ENCODE results near the gene TMEM175.

Gene TMEM175

DNA sequence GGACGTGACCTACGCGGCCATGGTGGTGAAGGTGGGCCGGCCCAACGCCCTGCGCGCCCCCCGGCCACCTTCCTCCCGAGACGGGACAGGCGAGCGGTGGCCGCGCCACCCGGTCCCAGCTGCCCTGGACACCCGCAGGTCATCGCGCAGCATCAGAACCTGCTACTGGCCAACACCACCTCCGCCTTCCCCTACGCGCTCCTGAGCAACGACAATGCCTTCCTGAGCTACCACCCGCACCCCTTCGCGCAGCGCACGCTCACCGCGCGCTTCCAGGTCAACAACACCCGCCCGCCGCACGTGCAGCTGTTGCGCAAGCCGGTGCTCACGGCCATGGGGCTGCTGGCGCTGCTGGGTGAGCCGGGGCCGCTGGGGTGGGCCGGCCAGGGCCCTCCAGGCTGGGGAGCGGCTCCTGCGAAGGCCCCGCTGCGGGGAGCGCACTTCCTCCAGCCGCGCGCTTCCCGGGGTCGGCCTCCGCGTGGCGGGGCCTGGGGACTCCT, 69.9 kb downstream of the TMEM175 start:
- DNase-seq (ENCODE audit: low read depth in 2 of 2) = no peak

DNA sequence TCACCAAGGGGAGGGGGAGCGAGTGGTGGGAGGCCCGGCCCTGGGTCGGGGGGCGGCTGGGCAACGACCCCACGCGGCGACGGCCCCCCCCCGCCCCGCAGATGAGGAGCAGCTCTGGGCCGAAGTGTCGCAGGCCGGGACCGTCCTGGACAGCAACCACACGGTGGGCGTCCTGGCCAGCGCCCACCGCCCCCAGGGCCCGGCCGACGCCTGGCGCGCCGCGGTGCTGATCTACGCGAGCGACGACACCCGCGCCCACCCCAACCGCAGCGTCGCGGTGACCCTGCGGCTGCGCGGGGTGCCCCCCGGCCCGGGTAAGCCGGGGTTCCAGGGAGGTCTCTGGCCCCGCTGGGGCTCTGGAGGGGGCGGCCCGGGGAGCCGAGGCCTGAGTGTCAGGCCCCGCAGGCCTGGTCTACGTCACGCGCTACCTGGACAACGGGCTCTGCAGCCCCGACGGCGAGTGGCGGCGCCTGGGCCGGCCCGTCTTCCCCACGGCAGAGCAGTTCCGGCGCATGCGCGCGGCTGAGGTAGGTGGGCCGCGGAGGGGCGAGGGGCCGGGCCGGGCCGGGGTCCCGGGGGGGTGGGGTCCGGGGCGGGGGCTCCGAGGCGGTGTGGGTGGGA, 70.5 kb downstream of the TMEM175 start:
- no peak for DNase-seq (ENCODE audit: low read depth in 2 of 2)

DNA sequence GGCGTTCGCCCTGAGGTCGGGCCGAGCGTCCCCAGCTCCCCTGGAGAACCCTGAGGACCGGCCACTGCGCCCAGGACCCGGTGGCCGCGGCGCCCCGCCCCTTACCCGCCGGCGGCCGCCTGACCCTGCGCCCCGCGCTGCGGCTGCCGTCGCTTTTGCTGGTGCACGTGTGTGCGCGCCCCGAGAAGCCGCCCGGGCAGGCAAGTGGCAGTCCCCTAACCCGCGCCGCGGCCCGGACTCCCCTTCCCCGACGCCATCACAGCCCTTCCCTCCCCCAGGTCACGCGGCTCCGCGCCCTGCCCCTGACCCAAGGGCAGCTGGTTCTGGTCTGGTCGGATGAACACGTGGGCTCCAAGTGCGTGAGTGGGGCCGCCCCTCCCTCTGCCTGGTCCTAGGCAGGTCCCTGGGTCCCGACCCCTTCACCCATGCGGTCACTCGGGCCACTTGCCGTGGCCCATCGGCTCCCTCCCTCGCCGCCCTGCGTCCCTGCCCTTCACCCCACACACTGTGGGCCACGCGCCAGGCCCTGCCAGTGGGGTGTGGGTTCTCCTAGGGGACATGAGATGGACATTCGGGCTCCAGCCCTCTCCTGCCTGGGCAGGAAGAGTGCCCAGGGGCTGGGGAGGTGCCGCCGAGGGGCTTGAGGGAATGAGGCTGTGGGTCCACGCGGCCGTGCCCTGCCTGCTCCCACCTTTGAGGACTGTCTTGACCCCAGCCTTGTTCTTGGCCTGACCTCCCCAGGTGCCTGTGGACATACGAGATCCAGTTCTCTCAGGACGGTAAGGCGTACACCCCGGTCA, 71.2 kb downstream of the TMEM175 start:
- no peak for DNase-seq (ENCODE audit: low read depth in 2 of 2)

DNA sequence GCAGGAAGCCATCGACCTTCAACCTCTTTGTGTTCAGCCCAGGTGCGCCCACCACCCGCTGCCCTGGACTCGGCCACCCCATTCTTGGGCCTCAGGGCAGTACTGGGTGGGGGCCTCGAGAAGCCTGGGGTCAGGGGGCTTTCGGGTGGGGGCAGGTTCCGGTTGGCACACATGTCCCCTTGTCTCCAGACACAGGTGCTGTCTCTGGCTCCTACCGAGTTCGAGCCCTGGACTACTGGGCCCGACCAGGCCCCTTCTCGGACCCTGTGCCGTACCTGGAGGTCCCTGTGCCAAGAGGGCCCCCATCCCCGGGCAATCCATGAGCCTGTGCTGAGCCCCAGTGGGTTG, 71.8 kb downstream of the TMEM175 start:
- no peak for DNase-seq (ENCODE audit: low read depth in 2 of 2)

DNA sequence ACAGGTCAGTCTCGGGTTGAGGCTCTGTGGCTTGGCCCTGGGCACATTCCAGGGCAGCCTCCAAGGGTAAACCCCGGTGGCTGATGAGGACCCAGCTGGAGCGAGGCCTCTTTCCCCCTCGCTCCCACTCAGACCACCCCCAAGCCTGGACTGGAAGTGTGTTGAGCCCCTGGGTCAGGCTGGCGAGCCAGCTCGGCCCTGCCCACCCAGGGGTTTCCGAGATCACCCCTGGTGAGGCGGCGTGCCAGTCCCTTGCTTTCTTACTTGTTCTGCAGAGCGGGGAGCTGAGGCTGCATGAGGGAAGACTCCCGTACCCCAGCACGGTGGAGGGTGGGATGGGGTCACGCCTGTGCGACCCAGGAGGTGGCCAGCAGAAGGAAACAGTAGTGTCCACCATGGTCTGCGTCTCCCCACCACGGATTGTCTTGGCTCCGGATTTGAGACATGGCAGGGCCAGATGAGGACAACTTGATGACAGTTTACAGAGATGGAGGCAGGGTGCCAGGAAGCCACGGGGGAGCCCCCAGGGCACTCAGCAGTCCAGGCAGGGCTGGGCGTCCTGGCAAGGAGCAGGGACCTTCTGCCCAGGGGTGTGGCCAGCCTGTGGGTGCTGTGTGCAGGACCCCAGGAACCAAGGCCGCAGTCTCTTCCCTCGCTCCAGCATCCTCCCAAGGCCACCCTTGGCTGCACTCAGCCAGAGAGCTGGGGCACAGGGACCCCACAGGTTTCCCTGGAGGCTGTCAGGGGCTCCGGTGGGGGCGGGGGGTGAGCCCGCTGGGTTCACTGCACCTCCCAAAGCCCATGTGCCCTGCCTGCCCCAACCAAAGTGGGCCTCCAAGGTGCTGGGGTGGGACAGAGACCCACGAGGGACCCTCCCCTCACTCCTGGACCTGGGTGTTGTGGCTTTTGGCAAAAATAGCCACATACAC, 72.6 kb downstream of the TMEM175 start:
- no peak for DNase-seq (ENCODE audit: low read depth in 2 of 2)

DNA sequence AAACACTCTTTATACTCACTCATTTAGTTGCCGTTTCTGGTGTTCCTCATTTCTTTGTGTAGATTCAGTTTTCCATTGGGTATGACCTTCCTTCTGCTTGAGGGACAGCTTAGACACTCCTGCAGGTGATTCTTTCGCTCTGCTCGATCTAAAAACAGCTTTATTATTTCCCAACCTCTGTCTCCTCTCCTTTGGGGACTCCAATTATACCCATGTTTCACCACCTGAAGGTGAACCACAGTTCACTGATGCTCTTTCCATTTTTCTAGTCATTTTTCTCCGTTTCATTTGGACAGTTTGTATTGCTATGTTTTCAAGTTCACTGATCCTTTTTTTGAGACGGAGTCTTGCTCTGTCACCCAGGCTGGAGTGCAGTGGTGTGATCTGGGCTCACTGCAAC, 74.6 kb downstream of the TMEM175 start:
- DNase-seq (ENCODE audit: low read depth in 2 of 2) = no peak
